Ectodermal cell (in vitro differentiated cells): ENCODE results near the gene MAGI2.

Experiments used
- H3K27ac ChIP-seq: 2 replicates; pipeline ENCODE4 v1.7.0; 2013; ENCODE audit warnings: mild to moderate bottlenecking, low read depth, low read length; ENCODE audit not compliant: insufficient read depth, poor library complexity, severe bottlenecking
- H3K27me3 ChIP-seq: 2 replicates; pipeline ENCODE4 v1.7.0; 2013; ENCODE audit warnings: mild to moderate bottlenecking, low read length; ENCODE audit not compliant: insufficient read depth, control insufficient read depth, poor library complexity, severe bottlenecking
- H3K36me3 ChIP-seq: one replicate; pipeline ENCODE4 v1.7.0; 2013; ENCODE audit warnings: low read length; ENCODE audit not compliant: control insufficient read depth, insufficient read depth
- H3K4me1 ChIP-seq: one replicate; pipeline ENCODE4 v1.7.0; 2013; ENCODE audit warnings: low read length; ENCODE audit not compliant: control insufficient read depth, insufficient read depth
- H3K4me3 ChIP-seq: 2 replicates; pipeline ENCODE4 v1.7.0; 2013; ENCODE audit warnings: low read depth, low read length, control low read depth; ENCODE audit not compliant: insufficient read depth
- H3K9me3 ChIP-seq: 2 replicates; pipeline ENCODE4 v1.7.0; 2013; ENCODE audit warnings: mild to moderate bottlenecking, low read length, moderate library complexity; ENCODE audit not compliant: control insufficient read depth
- WGBS, 2 experiments: methylation state at CpG; one replicate each; pipeline ENCODE4 v1.1.7; 2013; ENCODE audit warnings: missing lambda C conversion rate in 2 of 2; 5-methylcytosine and 5-hydroxymethylcytosine counted together

MAGI2 gene

GRCh38 chr7:79352323-79352722 lies 101.1 kb downstream of the MAGI2 start:
- no peaks in the 10 kb centered on the region for H3K36me3 ChIP-seq

GRCh38 chr7:79347351-79347750 lies 106.1 kb downstream of the MAGI2 start:
- WGBS, 2 experiments: 82 to 83% methylated on average over 3 of the region's 3 CpGs
- Histone ChIP-seq H3K9me3 (no peaks in the 10 kb centered on the region), H3K27ac (no peak overlapping the region), H3K27me3 (no peaks in the 10 kb centered on the region), H3K4me3 (no peak overlapping the region), H3K36me3 (no peaks in the 10 kb centered on the region), H3K4me1 (no peaks in the 10 kb centered on the region)

More at GRCh38 chr7:79352323-79352722, 101.1 kb downstream of the MAGI2 start:
- no peaks in the 10 kb centered on the region for H3K9me3 ChIP-seq
- no peak overlapping the region for H3K4me3 ChIP-seq
- no peaks in the 10 kb centered on the region for H3K4me1 ChIP-seq
- H3K27me3 ChIP-seq: no peaks in the 10 kb centered on the region
- no peak overlapping the region for H3K27ac ChIP-seq

- no peak overlapping the region for H3K4me3 ChIP-seq
- no peaks in the 10 kb centered on the region for H3K9me3 ChIP-seq
- H3K4me1 ChIP-seq: no peaks in the 10 kb centered on the region
- no peaks in the 10 kb centered on the region for H3K27me3 ChIP-seq
- H3K27ac ChIP-seq: no peak overlapping the region
- 93 to 94% methylated on average over 5 of the region's 5 CpGs for WGBS, 2 experiments
- no peaks in the 10 kb centered on the region for H3K36me3 ChIP-seq
These were observed 111.6 kb downstream of the MAGI2 start for GRCh38 chr7:79341902-79342301.

DNA sequence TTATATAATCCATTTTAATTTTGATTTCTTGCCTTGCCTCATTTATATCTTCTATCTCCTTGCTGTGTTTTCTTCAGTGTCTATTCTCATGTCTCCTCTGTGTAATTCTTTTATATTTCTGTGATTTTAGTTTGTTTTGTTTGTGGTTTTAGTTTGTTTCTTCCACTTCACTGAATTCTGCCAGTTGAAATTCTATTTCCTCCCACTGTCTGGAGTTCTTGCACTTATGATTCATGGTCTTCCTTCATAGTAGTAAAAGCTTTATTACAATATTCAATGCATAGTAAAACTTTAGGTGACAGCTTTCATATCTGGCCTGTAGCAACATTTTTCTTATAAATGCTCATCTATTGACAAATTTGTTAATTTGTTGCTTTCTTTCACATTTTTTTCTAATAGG lies 113.3 kb downstream of the MAGI2 start:
- Histone ChIP-seq H3K36me3 (no peaks in the 10 kb centered on the region), H3K27ac (no peak overlapping the region), H3K9me3 (no peaks in the 10 kb centered on the region), H3K27me3 (no peaks in the 10 kb centered on the region), H3K4me1 (no peaks in the 10 kb centered on the region), H3K4me3 (no peak overlapping the region)

- no peak overlapping the region for H3K27ac ChIP-seq
These were observed 114.1 kb downstream of the MAGI2 start for GRCh38 chr7:79339208-79339925.

DNA sequence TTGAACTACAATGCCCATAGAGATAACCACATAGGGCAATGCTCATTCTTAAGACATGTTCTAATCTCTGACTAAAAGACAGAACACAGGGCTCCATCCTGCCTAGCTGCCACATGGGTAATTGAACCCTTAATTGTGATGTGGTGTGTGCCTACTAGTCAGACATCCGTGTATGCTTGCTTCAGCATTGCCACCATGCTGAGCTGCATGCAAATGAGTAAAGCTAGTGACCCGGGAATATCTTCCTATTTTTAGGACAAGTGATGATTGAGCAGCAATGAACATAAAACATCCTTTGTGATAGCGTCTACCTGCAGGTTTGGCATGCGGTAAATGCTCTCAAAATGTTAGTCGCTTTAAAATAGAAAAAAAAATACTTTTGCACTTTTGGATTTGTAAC lies 115.8 kb downstream of the MAGI2 start:
- H3K9me3 ChIP-seq: no peaks in the 10 kb centered on the region
- H3K4me1 ChIP-seq: no peaks in the 10 kb centered on the region
- no peak overlapping the region for H3K4me3 ChIP-seq
- H3K27ac ChIP-seq: no peak overlapping the region
- H3K27me3 ChIP-seq: no peaks in the 10 kb centered on the region
- H3K36me3 ChIP-seq: no peaks in the 10 kb centered on the region
- 76 to 84% methylated on average over 5 of the region's 5 CpGs for WGBS, 2 experiments

More at GRCh38 chr7:79339208-79339925, 114.1 kb downstream of the MAGI2 start:
- Histone ChIP-seq H3K4me1 (no peaks in the 10 kb centered on the region), H3K4me3 (no peak overlapping the region), H3K36me3 (no peaks in the 10 kb centered on the region), H3K27me3 (no peaks in the 10 kb centered on the region), H3K9me3 (no peaks in the 10 kb centered on the region)
- WGBS, 2 experiments: 88 to 96% methylated on average over 4 of the region's 4 CpGs

GRCh38 chr7:79334841-79335240 lies 118.6 kb downstream of the MAGI2 start:
- H3K27ac ChIP-seq: no peak overlapping the region
- H3K4me1 ChIP-seq: no peaks in the 10 kb centered on the region
- 100% methylated on average over 1 to 2 of the region's 2 CpGs for WGBS, 2 experiments

DNA sequence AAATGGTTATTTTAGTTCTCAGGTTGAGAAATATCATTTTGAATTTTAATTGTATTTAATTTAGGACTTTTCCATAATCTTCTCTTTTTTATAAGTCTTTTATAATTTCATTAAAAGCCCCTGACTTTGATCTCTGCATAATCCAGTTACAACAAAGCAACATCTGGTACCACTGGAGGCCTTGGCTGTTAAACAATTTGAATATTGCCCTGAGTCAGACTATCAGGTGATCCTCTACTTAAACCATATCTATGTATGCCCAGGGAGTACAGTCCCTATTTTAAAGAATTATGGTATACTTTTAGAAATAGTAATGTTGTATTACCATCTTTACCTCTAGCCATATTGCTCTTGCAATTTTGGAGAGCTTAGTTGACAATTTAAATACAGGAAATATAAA lies 119.1 kb downstream of the MAGI2 start:
- no peaks in the 10 kb centered on the region for H3K4me1 ChIP-seq

More at GRCh38 chr7:79334841-79335240, 118.6 kb downstream of the MAGI2 start:
- Histone ChIP-seq H3K36me3 (no peaks in the 10 kb centered on the region), H3K27me3 (no peaks in the 10 kb centered on the region), H3K4me3 (no peak overlapping the region), H3K9me3 (no peaks in the 10 kb centered on the region)

DNA sequence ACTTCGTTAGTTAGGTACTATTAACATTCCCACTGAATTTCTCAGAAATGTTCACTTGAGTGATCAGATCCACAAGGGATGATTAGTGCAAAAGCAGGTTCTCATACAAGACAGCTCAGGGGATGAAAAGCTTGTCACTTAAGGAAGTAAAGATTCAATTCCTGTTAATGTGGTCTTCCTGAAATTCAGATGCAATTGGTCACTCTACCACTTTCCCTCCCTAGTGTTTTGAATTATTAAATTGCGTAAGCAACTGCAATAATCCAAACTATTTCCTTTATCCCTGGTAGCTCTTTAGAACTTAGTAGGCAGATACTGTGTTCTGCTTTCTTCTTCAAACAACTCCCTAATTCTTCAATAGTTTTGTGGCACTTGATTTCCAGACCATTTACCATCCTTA lies 121.4 kb downstream of the MAGI2 start:
- Histone ChIP-seq H3K4me3 (no peak overlapping the region), H3K36me3 (no peaks in the 10 kb centered on the region), H3K9me3 (no peaks in the 10 kb centered on the region), H3K27ac (no peak overlapping the region), H3K27me3 (no peaks in the 10 kb centered on the region), H3K4me1 (no peaks in the 10 kb centered on the region)
- 72 to 78% methylated on average over 2 of the region's 2 CpGs for WGBS, 2 experiments

More for the DNA sequence above, 119.1 kb downstream of the MAGI2 start:
- H3K9me3 ChIP-seq: no peaks in the 10 kb centered on the region
- no peak overlapping the region for H3K27ac ChIP-seq
- no peak overlapping the region for H3K4me3 ChIP-seq
- H3K36me3 ChIP-seq: no peaks in the 10 kb centered on the region
- H3K27me3 ChIP-seq: no peaks in the 10 kb centered on the region

DNA sequence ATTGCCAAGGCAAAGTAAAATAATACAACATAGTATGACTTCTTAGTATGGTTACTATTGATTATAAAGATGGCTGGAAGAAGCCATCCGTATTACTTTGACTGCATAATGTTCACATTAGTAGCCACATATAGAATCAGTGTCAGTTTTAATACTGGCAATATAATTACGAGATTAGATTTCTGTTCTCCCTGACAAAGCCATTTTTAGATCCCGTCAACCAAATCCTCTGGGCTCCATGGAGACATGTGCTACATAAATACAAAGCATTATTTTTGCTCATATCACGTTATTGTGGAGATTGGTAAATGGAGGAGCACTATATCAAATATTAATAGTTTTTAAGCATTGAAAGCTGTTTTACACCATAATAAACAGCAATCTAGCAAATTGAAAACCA lies 124.0 kb downstream of the MAGI2 start:
- 83 to 90% methylated on average over 2 to 3 of the region's 4 CpGs for WGBS, 2 experiments
- H3K27ac ChIP-seq: no peak overlapping the region
- H3K27me3 ChIP-seq: no peaks in the 10 kb centered on the region
- H3K4me1 ChIP-seq: no peaks in the 10 kb centered on the region
- no peaks in the 10 kb centered on the region for H3K9me3 ChIP-seq
- no peak overlapping the region for H3K4me3 ChIP-seq
- H3K36me3 ChIP-seq: no peaks in the 10 kb centered on the region
